GM12872 (cell line): ENCODE data around the gene DGKD.

Experiments used
- CTCF ChIP-seq: IDR thresholded peaks from 3 replicates; pipeline ENCODE4 v1.5.1; 2011; ENCODE audit warnings: low read depth, mild to moderate bottlenecking, low read length, moderate library complexity; ENCODE audit not compliant: insufficient read depth

DGKD gene

GRCh38 chr2:233367586-233367985, 13.3 kb downstream of the DGKD start:
- TF ChIP-seq CTCF = no peak

- no peak for TF ChIP-seq CTCF
Observed at GRCh38 chr2:233368756-233369155, 14.5 kb downstream of the DGKD start.

GRCh38 chr2:233369462-233369861, 15.2 kb downstream of the DGKD start:
- no peak for TF ChIP-seq CTCF

- TF ChIP-seq CTCF = no peak
Observed at GRCh38 chr2:233369897-233370685, 15.8 kb downstream of the DGKD start.

GRCh38 chr2:233371641-233372040, 17.3 kb downstream of the DGKD start:
- TF ChIP-seq CTCF = no peak

GRCh38 chr2:233372855-233373254, 18.6 kb downstream of the DGKD start:
- TF ChIP-seq CTCF = no peak

- no peak for TF ChIP-seq CTCF
Observed at GRCh38 chr2:233373316-233373715, 19.0 kb downstream of the DGKD start.
